OCI-LY1 (cell line): ENCODE measurements around the gene TGM2.

Experiments used
- H2AFZ ChIP-seq: fragments of 200-600 bp; sonication (generic), shearing (Covaris generic); 2 replicates; pipeline ENCODE4 v1.6.0; 2014; ENCODE audit warnings: antibody characterized with exemption, mild to moderate bottlenecking, low read length
- H3F3A ChIP-seq: fragments of 200-600 bp; sonication (generic), shearing (Covaris generic); 2 replicates; pipeline ENCODE4 v1.6.0; 2014; ENCODE audit warnings: mild to moderate bottlenecking, antibody characterized with exemption, low read length, moderate library complexity; ENCODE audit not compliant: insufficient read depth
- H3K27ac ChIP-seq: fragments of 200-600 bp; sonication (generic); 2 replicates; pipeline ENCODE4 v1.5.1; 2014; ENCODE audit warnings: low read length, mixed run types, mild to moderate bottlenecking, low read depth; ENCODE audit not compliant: poor library complexity, severe bottlenecking
- H3K27me3 ChIP-seq: fragments of 200-600 bp; sonication (generic); 2 replicates; pipeline ENCODE4 v1.6.0; 2014; ENCODE audit warnings: antibody characterized with exemption, mild to moderate bottlenecking, low read length, moderate library complexity; ENCODE audit not compliant: insufficient read depth
- H3K36me3 ChIP-seq: fragments of 200-600 bp; sonication (generic); 2 replicates; pipeline ENCODE4 v1.6.1; 2014; ENCODE audit warnings: mild to moderate bottlenecking, antibody characterized with exemption, low read length, moderate library complexity, mixed read lengths; ENCODE audit not compliant: insufficient read depth
- H3K4me1 ChIP-seq: fragments of 200-600 bp; sonication (generic); 2 replicates; pipeline ENCODE4 v1.5.1; 2014; ENCODE audit warnings: mild to moderate bottlenecking, low read length, moderate library complexity; ENCODE audit not compliant: insufficient read depth, severe bottlenecking
- H3K4me2 ChIP-seq: fragments of 200-600 bp; sonication (generic), shearing (Covaris generic); 2 replicates; pipeline ENCODE4 v1.6.1; 2014; ENCODE audit warnings: low read length
- H3K4me3 ChIP-seq: fragments of 200-600 bp; sonication (generic); 2 replicates; pipeline ENCODE4 v1.5.1; 2014; ENCODE audit warnings: low read length, low read depth, mild to moderate bottlenecking, mixed read lengths; ENCODE audit not compliant: poor library complexity, severe bottlenecking
- H3K79me2 ChIP-seq: fragments of 200-600 bp; shearing (Covaris generic); 2 replicates; pipeline ENCODE4 v1.6.1; 2016; ENCODE audit warnings: mixed run types, low read length, mixed read lengths; ENCODE audit not compliant: insufficient read depth
- H3K9ac ChIP-seq: fragments of 200-600 bp; sonication (generic), shearing (Covaris generic); 2 replicates; pipeline ENCODE4 v1.6.1; 2014; ENCODE audit warnings: mild to moderate bottlenecking, low read length, mixed read lengths
- H3K9me2 ChIP-seq: fragments of 200-600 bp; sonication (generic), shearing (Covaris generic); 2 replicates; pipeline ENCODE4 v1.6.1; 2014; ENCODE audit warnings: low read depth, mild to moderate bottlenecking, low read length, mixed read lengths
- H3K9me3 ChIP-seq: fragments of 200-600 bp; shearing (Covaris generic); 2 replicates; pipeline ENCODE4 v1.6.1; 2014; ENCODE audit warnings: low read length, mixed read lengths
- H4K20me1 ChIP-seq: fragments of 200-600 bp; sonication (generic), shearing (Covaris generic); 2 replicates; pipeline ENCODE4 v1.6.0; 2016; ENCODE audit warnings: mild to moderate bottlenecking, low read length; ENCODE audit not compliant: insufficient read depth
- CTCF ChIP-seq: fragments of 200-600 bp; sonication (generic), shearing (Covaris generic); IDR thresholded peaks from 2 replicates; pipeline ENCODE4 v1.5.1; 2017; ENCODE audit warnings: mild to moderate bottlenecking, antibody characterized with exemption, low read length, moderate library complexity, mixed read lengths
- EZH2 ChIP-seq: fragments of 200-600 bp; sonication (generic), shearing (Covaris generic); IDR thresholded peaks from 2 replicates; pipeline ENCODE4 v1.8.0; 2017; ENCODE audit warnings: borderline replicate concordance, mixed run types, mild to moderate bottlenecking, antibody characterized with exemption, low read length, moderate library complexity, mixed read lengths

Gene TGM2

GRCh38 chr20:38131588-38132121 lies 33.4 kb downstream of the TGM2 start:
- Histone ChIP-seq H3K79me2 (no peaks in the 10 kb centered on the region), H3K4me2 (no peak overlapping the region), H4K20me1 (no peaks in the 10 kb centered on the region), H3F3A (no peaks in the 10 kb centered on the region), H2AFZ (no peak overlapping the region), H3K9me2 (no peaks in the 10 kb centered on the region), H3K4me1 (no peaks in the 10 kb centered on the region), H3K9ac (no peak overlapping the region), H3K9me3 (no peaks in the 10 kb centered on the region), H3K27ac (no peak overlapping the region), H3K36me3 (no peaks in the 10 kb centered on the region), H3K27me3 (0 out of 2 replicates have a peak, but pooled peaks cover 4% of the 10 kb centered on the region), H3K4me3 (no peak overlapping the region)
- TF ChIP-seq EZH2 (no peak), CTCF (no peak)

GRCh38 chr20:38130687-38131587 lies 34.1 kb downstream of the TGM2 start:
- H2AFZ ChIP-seq, result no peak overlapping the region
- H3K4me3 ChIP-seq, result no peak overlapping the region
- no peaks in the 10 kb centered on the region for H3K36me3 ChIP-seq
- H3K9me3 ChIP-seq, result no peaks in the 10 kb centered on the region
- no peaks in the 10 kb centered on the region for H4K20me1 ChIP-seq
- no peaks in the 10 kb centered on the region for H3K79me2 ChIP-seq
- no peaks in the 10 kb centered on the region for H3F3A ChIP-seq
- H3K4me1 ChIP-seq, result no peaks in the 10 kb centered on the region
- H3K4me2 ChIP-seq, result no peak overlapping the region
- TF ChIP-seq EZH2 (no peak), CTCF (no peak)
- 0 out of 2 replicates have a peak, but pooled peaks cover 4% of the 10 kb centered on the region for H3K27me3 ChIP-seq
- no peak overlapping the region for H3K27ac ChIP-seq
- no peak overlapping the region for H3K9ac ChIP-seq
- no peaks in the 10 kb centered on the region for H3K9me2 ChIP-seq

- H3K9me3 ChIP-seq, result no peaks in the 10 kb centered on the region
- no peak overlapping the region for H3K4me2 ChIP-seq
- H3K9me2 ChIP-seq, result no peaks in the 10 kb centered on the region
- H3K27ac ChIP-seq, result no peak overlapping the region
- no peak overlapping the region for H3K9ac ChIP-seq
- TF ChIP-seq CTCF (no peak), EZH2 (no peak)
- H3F3A ChIP-seq, result no peaks in the 10 kb centered on the region
- H3K27me3 ChIP-seq, result 0 out of 2 replicates have a peak, but pooled peaks cover 4% of the 10 kb centered on the region
- H3K4me1 ChIP-seq, result no peaks in the 10 kb centered on the region
- H3K79me2 ChIP-seq, result no peaks in the 10 kb centered on the region
- no peak overlapping the region for H3K4me3 ChIP-seq
- no peaks in the 10 kb centered on the region for H3K36me3 ChIP-seq
- H4K20me1 ChIP-seq, result no peaks in the 10 kb centered on the region
- H2AFZ ChIP-seq, result no peak overlapping the region
Observed at GRCh38 chr20:38129893-38130609, 35.0 kb downstream of the TGM2 start.
